PFSK-1 (cell line): ENCODE data around the gene SMC5.

ENCODE experiments used
- FOXP2 ChIP-seq: optimal IDR thresholded peaks from 2 replicates; pipeline ENCODE3; 2011; ENCODE audit warnings: borderline replicate concordance, control low read depth, inconsistent platforms; ENCODE audit not compliant: insufficient read depth; ENCODE audit errors: extremely low read length, extremely low read depth
- POLR2AphosphoS5 ChIP-seq: IDR thresholded peaks from 2 replicates; pipeline ENCODE4 v1.6.1; 2012; ENCODE audit warnings: low read depth, mild to moderate bottlenecking, control low read depth, low read length, moderate library complexity
- SIN3A ChIP-seq: IDR thresholded peaks from 2 replicates; pipeline ENCODE4 v1.6.1; 2012; ENCODE audit warnings: mild to moderate bottlenecking, low read length, moderate library complexity, borderline replicate concordance; ENCODE audit not compliant: insufficient read depth
- TAF1 ChIP-seq: IDR thresholded peaks from 2 replicates; pipeline ENCODE4 v1.6.1; 2012; ENCODE audit warnings: low read length, control low read depth, borderline replicate concordance; ENCODE audit not compliant: insufficient read depth
- TF ChIP-seq, protein P1 (sequence below), 2 experiments: IDR thresholded peaks; 2 replicates each; pipeline versions ENCODE4 v1.6.1 to v1.8.0; 2011 to 2012; ENCODE audit warnings: low read depth in 2 of 2, low read length in 2 of 2, control low read depth in 1 of 2, inconsistent platforms in 1 of 2, mild to moderate bottlenecking in 1 of 2, moderate library complexity in 1 of 2; ENCODE audit not compliant: insufficient read depth in 1 of 2

SMC5 gene

DNA sequence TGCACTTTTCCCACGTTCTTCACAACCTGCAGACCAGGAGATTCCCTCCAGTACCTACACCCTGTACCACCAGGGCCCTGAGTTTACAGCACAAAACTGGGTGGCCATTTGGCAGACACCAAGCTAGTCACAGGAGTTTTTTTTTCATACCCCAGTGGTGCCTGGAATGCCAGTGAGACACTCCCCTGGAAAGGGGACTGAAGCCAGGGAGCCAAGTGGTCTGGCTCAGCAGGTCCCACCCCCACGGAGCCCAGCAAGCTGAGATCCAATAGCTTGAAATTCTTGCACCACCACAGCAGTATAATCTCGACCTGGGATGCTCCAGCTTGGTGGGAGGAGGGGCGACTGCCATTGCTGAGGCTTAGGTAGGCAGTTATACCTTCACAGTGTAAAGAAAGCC lies 26.3 kb upstream of the SMC5 start:
- TF ChIP-seq, protein P1, sequence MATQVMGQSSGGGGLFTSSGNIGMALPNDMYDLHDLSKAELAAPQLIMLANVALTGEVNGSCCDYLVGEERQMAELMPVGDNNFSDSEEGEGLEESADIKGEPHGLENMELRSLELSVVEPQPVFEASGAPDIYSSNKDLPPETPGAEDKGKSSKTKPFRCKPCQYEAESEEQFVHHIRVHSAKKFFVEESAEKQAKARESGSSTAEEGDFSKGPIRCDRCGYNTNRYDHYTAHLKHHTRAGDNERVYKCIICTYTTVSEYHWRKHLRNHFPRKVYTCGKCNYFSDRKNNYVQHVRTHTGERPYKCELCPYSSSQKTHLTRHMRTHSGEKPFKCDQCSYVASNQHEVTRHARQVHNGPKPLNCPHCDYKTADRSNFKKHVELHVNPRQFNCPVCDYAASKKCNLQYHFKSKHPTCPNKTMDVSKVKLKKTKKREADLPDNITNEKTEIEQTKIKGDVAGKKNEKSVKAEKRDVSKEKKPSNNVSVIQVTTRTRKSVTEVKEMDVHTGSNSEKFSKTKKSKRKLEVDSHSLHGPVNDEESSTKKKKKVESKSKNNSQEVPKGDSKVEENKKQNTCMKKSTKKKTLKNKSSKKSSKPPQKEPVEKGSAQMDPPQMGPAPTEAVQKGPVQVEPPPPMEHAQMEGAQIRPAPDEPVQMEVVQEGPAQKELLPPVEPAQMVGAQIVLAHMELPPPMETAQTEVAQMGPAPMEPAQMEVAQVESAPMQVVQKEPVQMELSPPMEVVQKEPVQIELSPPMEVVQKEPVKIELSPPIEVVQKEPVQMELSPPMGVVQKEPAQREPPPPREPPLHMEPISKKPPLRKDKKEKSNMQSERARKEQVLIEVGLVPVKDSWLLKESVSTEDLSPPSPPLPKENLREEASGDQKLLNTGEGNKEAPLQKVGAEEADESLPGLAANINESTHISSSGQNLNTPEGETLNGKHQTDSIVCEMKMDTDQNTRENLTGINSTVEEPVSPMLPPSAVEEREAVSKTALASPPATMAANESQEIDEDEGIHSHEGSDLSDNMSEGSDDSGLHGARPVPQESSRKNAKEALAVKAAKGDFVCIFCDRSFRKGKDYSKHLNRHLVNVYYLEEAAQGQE (IDR thresholded peaks at IDR 0.05; ENCODE audit: insufficient read depth in 1 of 2, low read depth in 2 of 2, low read length in 2 of 2): no peak
- TF ChIP-seq SIN3A (no peak), FOXP2 (no peak), TAF1 (no peak), POLR2AphosphoS5 (no peak)

DNA sequence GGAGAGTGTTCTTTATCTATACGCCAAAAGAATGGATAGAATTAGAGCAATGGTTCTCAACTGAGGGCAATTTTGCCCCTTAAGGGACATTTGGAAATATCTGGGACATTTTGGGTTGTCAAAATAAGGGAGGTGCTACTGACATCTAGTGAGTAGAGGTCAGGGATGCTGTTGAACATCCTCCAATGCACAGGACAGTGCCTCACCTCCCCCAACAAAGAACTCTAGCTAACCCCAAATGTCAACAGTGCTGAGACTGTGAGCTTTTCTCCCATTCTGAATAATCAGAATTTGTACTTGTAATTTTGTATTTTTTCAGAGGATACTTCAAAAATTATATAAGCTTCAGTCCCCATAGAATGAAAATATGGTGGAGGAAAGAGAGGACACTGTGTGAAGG lies 8.6 kb upstream of the SMC5 start:
- TF ChIP-seq SIN3A (no peak), POLR2AphosphoS5 (no peak), FOXP2 (no peak), TAF1 (no peak)
- TF ChIP-seq, protein P1 (IDR thresholded peaks at IDR 0.05; ENCODE audit: insufficient read depth in 1 of 2, low read depth in 2 of 2, low read length in 2 of 2): no peak

DNA sequence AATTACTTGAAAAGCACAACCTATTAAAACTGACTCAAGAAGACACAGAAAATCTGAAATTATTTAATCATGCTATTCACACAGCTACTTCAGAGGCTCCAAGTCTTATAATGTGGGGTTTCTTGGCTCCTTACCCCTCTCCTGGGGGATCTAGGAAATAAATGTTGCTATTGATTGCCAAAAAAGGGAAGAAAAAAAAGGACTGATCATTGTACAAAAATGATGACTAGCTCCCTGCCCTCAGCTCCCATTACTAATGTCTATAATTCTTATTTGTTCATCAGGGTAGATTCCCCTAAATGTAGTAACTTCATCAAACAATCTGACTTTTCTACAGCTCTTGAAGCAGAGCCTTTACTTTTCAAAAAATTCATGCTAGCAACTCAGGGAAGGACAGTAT lies 3.3 kb upstream of the SMC5 start:
- TF ChIP-seq TAF1 (no peak), POLR2AphosphoS5 (no peak), FOXP2 (no peak)
- TF ChIP-seq, protein P1 (IDR thresholded peaks at IDR 0.05; ENCODE audit: insufficient read depth in 1 of 2, low read depth in 2 of 2, low read length in 2 of 2): no peak

DNA sequence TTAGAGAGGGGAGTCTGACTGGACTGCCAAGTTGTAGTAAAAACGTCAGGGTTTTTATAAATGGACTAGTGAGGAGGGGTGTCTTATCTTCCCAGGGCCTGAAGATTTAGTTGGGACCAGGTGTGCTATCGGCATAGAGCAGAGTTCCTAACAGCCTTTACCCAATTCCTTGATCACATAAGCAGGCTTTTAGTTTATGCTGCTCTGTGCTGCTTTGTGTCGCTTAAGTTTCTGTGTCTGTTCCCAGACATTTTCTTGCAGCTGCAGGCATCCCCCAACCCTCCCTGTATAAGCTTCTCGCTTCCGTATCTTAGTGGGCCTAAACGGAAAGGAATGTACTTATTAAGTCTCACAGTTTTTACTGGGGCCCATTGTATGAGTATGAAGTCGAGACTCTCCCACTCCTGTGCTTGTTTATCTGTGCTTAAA lies 2.6 kb upstream of the SMC5 start:
- TF ChIP-seq, protein P1 (IDR thresholded peaks at IDR 0.05; ENCODE audit: insufficient read depth in 1 of 2, low read depth in 2 of 2, low read length in 2 of 2): no peak
- TF ChIP-seq TAF1 (no peak), SIN3A (no peak), POLR2AphosphoS5 (no peak), FOXP2 (no peak)

DNA sequence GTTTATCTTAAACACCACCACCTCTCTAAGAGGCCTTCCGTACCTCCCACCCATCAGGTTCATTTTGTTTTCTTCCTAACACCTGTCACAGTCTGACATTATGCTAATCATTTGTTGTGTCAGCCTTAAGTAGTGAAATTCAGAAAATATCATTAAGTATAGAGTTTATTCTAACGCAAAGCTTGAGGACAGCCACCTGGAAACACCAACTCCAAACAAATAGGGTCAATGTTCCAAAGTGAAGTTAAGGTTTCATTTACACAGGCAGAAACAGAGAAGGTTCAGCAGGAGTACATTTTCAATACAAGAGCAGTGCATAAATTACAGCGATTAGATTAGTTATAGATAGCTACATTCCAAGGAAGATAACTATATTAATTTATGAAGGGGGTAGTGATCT lies 1.3 kb upstream of the SMC5 start:
- no peak for TF ChIP-seq FOXP2
- TF ChIP-seq, protein P1 (IDR thresholded peaks at IDR 0.05; ENCODE audit: insufficient read depth in 1 of 2, low read depth in 2 of 2, low read length in 2 of 2): no peak
- TF ChIP-seq TAF1: no peak
- TF ChIP-seq POLR2AphosphoS5: no peak
- no peak for TF ChIP-seq SIN3A
